ENCODE results near the gene UBE3D. TPM values are rescaled to one million over a fixed set of nuclear protein-coding genes. Genes with fewer than 3 reads are reported as not detected.
"Not testable (repeated sequence)": the region's sequence is repeated elsewhere in the genome, so short reads cannot be mapped to it uniquely, and the experiment has no call there.

The UBE3D gene
- polyA plus RNA-seq, 1 donor = 12.2 TPM

GRCh38 chr6:82872185-82872584 lies 193.5 kb downstream of the UBE3D start:
- DNase-seq = no peak

GRCh38 chr6:82870582-82871172 lies 195.0 kb downstream of the UBE3D start:
- DNase-seq = no peak

- no peak for DNase-seq
These were observed 196.1 kb downstream of the UBE3D start for GRCh38 chr6:82869493-82869892.

- no peak for DNase-seq
These were observed 197.7 kb downstream of the UBE3D start for GRCh38 chr6:82867946-82868345.

GRCh38 chr6:82866446-82866845 lies 199.2 kb downstream of the UBE3D start:
- DNase-seq = no peak

GRCh38 chr6:82865461-82865860 lies 200.2 kb downstream of the UBE3D start:
- DNase-seq = no peak

GRCh38 chr6:82863781-82864180 lies 201.9 kb downstream of the UBE3D start:
- DNase-seq = no peak

GRCh38 chr6:82862543-82862942 lies 203.1 kb downstream of the UBE3D start:
- no peak for DNase-seq

- no peak for DNase-seq
These were observed 204.5 kb downstream of the UBE3D start for GRCh38 chr6:82861121-82861520.

- not testable (repeated sequence) for DNase-seq
These were observed 209.6 kb downstream of the UBE3D start for GRCh38 chr6:82856077-82856476.

- DNase-seq = not testable (repeated sequence)
These were observed 212.7 kb downstream of the UBE3D start for GRCh38 chr6:82852904-82853303.

- DNase-seq = no peak
These were observed 222.3 kb downstream of the UBE3D start for GRCh38 chr6:82843291-82843885.

- no peak for DNase-seq
These were observed 222.9 kb downstream of the UBE3D start for GRCh38 chr6:82842721-82843120.

Other genes with a start within 250 kb of the UBE3D start
- gene DOP1A, start 1.8 kb upstream of the UBE3D start, polyA plus RNA-seq (ENCODE audit: insufficient read length) = 42.6 TPM
- 59.4 TPM for gene PGM3, start 127.4 kb upstream of the UBE3D start, polyA plus RNA-seq (ENCODE audit: insufficient read length)
- gene RWDD2A, start 127.5 kb upstream of the UBE3D start, polyA plus RNA-seq (ENCODE audit: insufficient read length) = 8.3 TPM

Measured in left kidney (tissue), 2 donors.